ENCODE data around the gene PI4KA. TPM values are rescaled to one million over a fixed set of nuclear protein-coding genes. Genes with fewer than 3 reads are reported as not detected.

The PI4KA gene
- total and polyA plus RNA-seq, 2 donors, result 32.5 to 64.0 TPM

GRCh38 chr22:20859615-20860014 lies 1.0 kb upstream of the PI4KA start:
- DNase-seq (ENCODE audit: low read depth in 6 of 9, low spot score in 9 of 9), result no peak
- H3K4me3 ChIP-seq (ENCODE audit: low read length in 2 of 2), result peak overlapping the region; percentile 67 to 71
- H3K9me3 ChIP-seq (ENCODE audit: control insufficient read depth in 2 of 2, insufficient read depth in 1 of 2, low read length in 1 of 2), result no peaks in the 10 kb centered on the region
- no peak overlapping the region for H3K27ac ChIP-seq (ENCODE audit: low read depth in 1 of 2, low read length in 1 of 2)
- peaks cover 12 to 13% of the 10 kb centered on the region in 2 donors for H3K36me3 ChIP-seq (ENCODE audit: control insufficient read depth in 2 of 2, insufficient read depth in 2 of 2, low read length in 1 of 2)
- H3K27me3 ChIP-seq (ENCODE audit: control insufficient read depth in 2 of 2, insufficient read depth in 1 of 2, low read length in 1 of 2), result no peaks in the 10 kb centered on the region
- WGBS, result 50% methylated on average over 8 of the region's 8 CpGs
- H3K4me1 ChIP-seq (ENCODE audit: control insufficient read depth in 2 of 2, insufficient read depth in 2 of 2, low read length in 2 of 2), result peaks cover 24 to 37% of the 10 kb centered on the region in 2 donors

- Histone ChIP-seq H3K4me3 (ENCODE audit: low read length in 2 of 2) (peak overlapping the region; percentile 71 to 75), H3K27me3 (ENCODE audit: control insufficient read depth in 2 of 2, insufficient read depth in 1 of 2, low read length in 1 of 2) (no peaks in the 10 kb centered on the region), H3K27ac (ENCODE audit: low read depth in 1 of 2, low read length in 1 of 2) (peak overlapping the region; percentile 88 to 90), H3K4me1 (ENCODE audit: control insufficient read depth in 2 of 2, insufficient read depth in 2 of 2, low read length in 2 of 2) (peaks cover 27 to 39% of the 10 kb centered on the region in 2 donors), H3K36me3 (ENCODE audit: control insufficient read depth in 2 of 2, insufficient read depth in 2 of 2, low read length in 1 of 2) (peaks cover 6 to 8% of the 10 kb centered on the region in 2 donors), H3K9me3 (ENCODE audit: control insufficient read depth in 2 of 2, insufficient read depth in 1 of 2, low read length in 1 of 2) (no peaks in the 10 kb centered on the region)
- peak; percentile 55 to 91 (median 75) for DNase-seq (ENCODE audit: low read depth in 6 of 9, low spot score in 9 of 9)
- WGBS, result under 1% methylated on average over 38 of the region's 38 CpGs
These were observed 585 bp downstream of the PI4KA start for GRCh38 chr22:20857838-20858614.

GRCh38 chr22:20857247-20857643 lies 1.4 kb downstream of the PI4KA start:
- 86% methylated on average over 7 of the region's 7 CpGs for WGBS
- Histone ChIP-seq H3K27ac (ENCODE audit: low read depth in 1 of 2, low read length in 1 of 2) (no peak overlapping the region), H3K4me3 (ENCODE audit: low read length in 2 of 2) (peak overlapping the region; percentile 71 to 75), H3K36me3 (ENCODE audit: control insufficient read depth in 2 of 2, insufficient read depth in 2 of 2, low read length in 1 of 2) (peaks cover under 1 to 3% of the 10 kb centered on the region in 2 donors), H3K9me3 (ENCODE audit: control insufficient read depth in 2 of 2, insufficient read depth in 1 of 2, low read length in 1 of 2) (no peaks in the 10 kb centered on the region), H3K4me1 (ENCODE audit: control insufficient read depth in 2 of 2, insufficient read depth in 2 of 2, low read length in 2 of 2) (peaks cover 27 to 36% of the 10 kb centered on the region in 2 donors), H3K27me3 (ENCODE audit: control insufficient read depth in 2 of 2, insufficient read depth in 1 of 2, low read length in 1 of 2) (no peaks in the 10 kb centered on the region)
- DNase-seq (ENCODE audit: low read depth in 6 of 9, low spot score in 9 of 9), result no peak

- Histone ChIP-seq H3K4me1 (ENCODE audit: control insufficient read depth in 2 of 2, insufficient read depth in 2 of 2, low read length in 2 of 2) (peaks cover 27 to 30% of the 10 kb centered on the region in 2 donors), H3K27me3 (ENCODE audit: control insufficient read depth in 2 of 2, insufficient read depth in 1 of 2, low read length in 1 of 2) (no peaks in the 10 kb centered on the region), H3K36me3 (ENCODE audit: control insufficient read depth in 2 of 2, insufficient read depth in 2 of 2, low read length in 1 of 2) (no peaks in the 10 kb centered on the region), H3K27ac (ENCODE audit: low read depth in 1 of 2, low read length in 1 of 2) (no peak overlapping the region), H3K9me3 (ENCODE audit: control insufficient read depth in 2 of 2, insufficient read depth in 1 of 2, low read length in 1 of 2) (no peaks in the 10 kb centered on the region), H3K4me3 (ENCODE audit: low read length in 2 of 2) (no peak overlapping the region)
- 94% methylated on average over 3 of the region's 3 CpGs for WGBS
- no peak for DNase-seq (ENCODE audit: low read depth in 6 of 9, low spot score in 9 of 9)
These were observed 5.4 kb downstream of the PI4KA start for GRCh38 chr22:20853236-20853660.

GRCh38 chr22:20852503-20852902 lies 6.1 kb downstream of the PI4KA start:
- Histone ChIP-seq H3K27ac (ENCODE audit: low read depth in 1 of 2, low read length in 1 of 2) (no peak overlapping the region), H3K27me3 (ENCODE audit: control insufficient read depth in 2 of 2, insufficient read depth in 1 of 2, low read length in 1 of 2) (no peaks in the 10 kb centered on the region), H3K4me1 (ENCODE audit: control insufficient read depth in 2 of 2, insufficient read depth in 2 of 2, low read length in 2 of 2) (peaks cover 25 to 27% of the 10 kb centered on the region in 2 donors), H3K36me3 (ENCODE audit: control insufficient read depth in 2 of 2, insufficient read depth in 2 of 2, low read length in 1 of 2) (no peaks in the 10 kb centered on the region), H3K9me3 (ENCODE audit: control insufficient read depth in 2 of 2, insufficient read depth in 1 of 2, low read length in 1 of 2) (no peaks in the 10 kb centered on the region), H3K4me3 (ENCODE audit: low read length in 2 of 2) (no peak overlapping the region)
- WGBS, result 95% methylated on average over 6 of the region's 6 CpGs
- no peak for DNase-seq (ENCODE audit: low read depth in 6 of 9, low spot score in 9 of 9)

GRCh38 chr22:20852076-20852475 lies 6.5 kb downstream of the PI4KA start:
- H3K4me1 ChIP-seq (ENCODE audit: control insufficient read depth in 2 of 2, insufficient read depth in 2 of 2, low read length in 2 of 2), result peaks cover 20 to 26% of the 10 kb centered on the region in 2 donors
- no peaks in the 10 kb centered on the region for H3K27me3 ChIP-seq (ENCODE audit: control insufficient read depth in 2 of 2, insufficient read depth in 1 of 2, low read length in 1 of 2)
- no peak overlapping the region for H3K4me3 ChIP-seq (ENCODE audit: low read length in 2 of 2)
- H3K27ac ChIP-seq (ENCODE audit: low read depth in 1 of 2, low read length in 1 of 2), result no peak overlapping the region
- peak in 1 of 9 donors; percentile 34 for DNase-seq (ENCODE audit: low read depth in 6 of 9, low spot score in 9 of 9)
- H3K9me3 ChIP-seq (ENCODE audit: control insufficient read depth in 2 of 2, insufficient read depth in 1 of 2, low read length in 1 of 2), result no peaks in the 10 kb centered on the region
- H3K36me3 ChIP-seq (ENCODE audit: control insufficient read depth in 2 of 2, insufficient read depth in 2 of 2, low read length in 1 of 2), result no peaks in the 10 kb centered on the region
- WGBS, result 63% methylated on average over 4 of the region's 4 CpGs

DNA sequence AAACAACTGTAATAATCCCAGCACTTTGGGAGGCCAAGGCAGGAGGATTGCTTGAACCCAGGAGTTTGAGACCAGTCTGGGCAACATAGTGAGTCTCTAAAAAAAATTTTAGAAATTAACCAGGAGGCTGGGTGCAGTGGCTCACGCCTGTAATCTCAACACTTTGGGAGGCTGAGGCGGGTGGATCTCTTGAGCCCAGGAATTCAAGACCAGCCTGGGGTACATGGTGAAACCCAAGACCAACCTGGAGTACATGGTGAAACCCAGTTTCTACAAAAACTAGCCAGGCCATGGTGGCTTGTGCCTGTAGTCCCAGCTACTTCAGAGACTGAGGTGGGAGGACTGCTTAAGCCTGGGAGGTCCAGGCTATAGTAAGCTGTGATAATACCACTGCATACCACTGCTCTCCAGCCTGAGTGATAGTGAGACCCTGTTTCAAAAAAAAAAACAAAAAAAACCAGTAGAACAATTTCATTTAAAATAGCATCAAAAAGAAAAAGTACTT lies 11.2 kb downstream of the PI4KA start:
- WGBS, result 95% methylated on average over 2 of the region's 2 CpGs
- H3K4me3 ChIP-seq (ENCODE audit: low read length in 2 of 2), result no peak overlapping the region
- no peak for DNase-seq (ENCODE audit: low read depth in 6 of 9, low spot score in 9 of 9)
- H3K27me3 ChIP-seq (ENCODE audit: control insufficient read depth in 2 of 2, insufficient read depth in 1 of 2, low read length in 1 of 2), result no peaks in the 10 kb centered on the region
- H3K36me3 ChIP-seq (ENCODE audit: control insufficient read depth in 2 of 2, insufficient read depth in 2 of 2, low read length in 1 of 2), result peaks cover 0 to 2% of the 10 kb centered on the region in 2 donors
- peaks cover 6 to 7% of the 10 kb centered on the region in 2 donors for H3K4me1 ChIP-seq (ENCODE audit: control insufficient read depth in 2 of 2, insufficient read depth in 2 of 2, low read length in 2 of 2)
- no peak overlapping the region for H3K27ac ChIP-seq (ENCODE audit: low read depth in 1 of 2, low read length in 1 of 2)
- H3K9me3 ChIP-seq (ENCODE audit: control insufficient read depth in 2 of 2, insufficient read depth in 1 of 2, low read length in 1 of 2), result no peaks in the 10 kb centered on the region

GRCh38 chr22:20844055-20845037 lies 14.3 kb downstream of the PI4KA start:
- Histone ChIP-seq H3K27ac (ENCODE audit: low read depth in 1 of 2, low read length in 1 of 2) (no peak overlapping the region), H3K27me3 (ENCODE audit: control insufficient read depth in 2 of 2, insufficient read depth in 1 of 2, low read length in 1 of 2) (no peaks in the 10 kb centered on the region), H3K36me3 (ENCODE audit: control insufficient read depth in 2 of 2, insufficient read depth in 2 of 2, low read length in 1 of 2) (peaks cover 0 to 2% of the 10 kb centered on the region in 2 donors), H3K9me3 (ENCODE audit: control insufficient read depth in 2 of 2, insufficient read depth in 1 of 2, low read length in 1 of 2) (no peaks in the 10 kb centered on the region), H3K4me1 (ENCODE audit: control insufficient read depth in 2 of 2, insufficient read depth in 2 of 2, low read length in 2 of 2) (peaks cover 14 to 17% of the 10 kb centered on the region in 2 donors), H3K4me3 (ENCODE audit: low read length in 2 of 2) (no peak overlapping the region)
- no peak for DNase-seq (ENCODE audit: low read depth in 6 of 9, low spot score in 9 of 9)
- 97% methylated on average over 5 of the region's 5 CpGs for WGBS

Measured in thymus (tissue), 11 donors.